CD14-positive monocyte (primary cell): ENCODE measurements around the gene CRYBG3. TPM values are rescaled to one million over a fixed set of nuclear protein-coding genes. Genes with fewer than 3 reads are reported as not detected.

ENCODE experiments used
- DNase-seq, 3 donors: peaks; one replicate each; pipeline ENCODE4 v3.0.0-alpha.2; 2011 to 2022
- H2AFZ ChIP-seq: 2 replicates; pipeline ENCODE4 v1.6.0; 2012; ENCODE audit warnings: mild to moderate bottlenecking, low read depth, low read length, inconsistent platforms; ENCODE audit not compliant: insufficient read depth, poor library complexity, severe bottlenecking
- H3K27ac ChIP-seq, 2 donors: 1 replicate in 1 of 2; 2 replicates in 1 of 2; pipeline ENCODE4 v1.5.1; 2012 to 2013; ENCODE audit warnings: low read length in 2 of 2, control low read depth in 1 of 2, inconsistent platforms in 1 of 2, low read depth in 1 of 2, mild to moderate bottlenecking in 1 of 2
- H3K27me3 ChIP-seq, 2 donors: one replicate each; pipeline versions ENCODE4 v1.6.0 to v1.6.1; 2011 to 2013; ENCODE audit warnings: low read length in 2 of 2; ENCODE audit not compliant: control insufficient read depth in 2 of 2, insufficient read depth in 2 of 2
- H3K36me3 ChIP-seq, 2 donors: replicated peaks in 1 of 2; 1 replicate in 1 of 2; 2 replicates in 1 of 2; pipeline versions ENCODE4 v1.5.1 to v1.6.1; 2012 to 2013; ENCODE audit warnings: low read length in 2 of 2, control low read depth in 1 of 2, inconsistent platforms in 1 of 2, mild to moderate bottlenecking in 1 of 2; ENCODE audit not compliant: insufficient read depth in 2 of 2, control insufficient read depth in 1 of 2
- H3K4me1 ChIP-seq, 2 donors: 1 replicate in 1 of 2; 2 replicates in 1 of 2; pipeline versions ENCODE4 v1.5.1 to v1.6.1; 2012 to 2013; ENCODE audit warnings: low read length in 2 of 2, control low read depth in 1 of 2, inconsistent platforms in 1 of 2, mild to moderate bottlenecking in 1 of 2, moderate library complexity in 1 of 2; ENCODE audit not compliant: insufficient read depth in 2 of 2, control insufficient read depth in 1 of 2
- H3K4me2 ChIP-seq: replicated peaks from 2 replicates; pipeline ENCODE3; 2012; ENCODE audit warnings: low read length, moderate library complexity, mild to moderate bottlenecking; ENCODE audit not compliant: poor library complexity, severe bottlenecking; ENCODE audit errors: extremely low read depth
- H3K4me3 ChIP-seq, 3 experiments: fragments of 200-600 bp in 1 of 3; sonication (generic) in 1 of 3; replicated peaks in 1 of 3; 1 replicate in 2 of 3; 2 replicates in 1 of 3; pipeline ENCODE4 v1.5.1; 2011 to 2013; ENCODE audit warnings: low read length in 3 of 3, mild to moderate bottlenecking in 3 of 3, control low read depth in 2 of 3, low read depth in 2 of 3, inconsistent platforms in 1 of 3, moderate library complexity in 1 of 3
- H3K79me2 ChIP-seq: 2 replicates; pipeline ENCODE4 v1.6.0; 2012; ENCODE audit warnings: mild to moderate bottlenecking, control low read depth, inconsistent platforms, low read length, moderate library complexity; ENCODE audit not compliant: insufficient read depth
- H3K9ac ChIP-seq: 2 replicates; pipeline ENCODE4 v1.6.0; 2017; ENCODE audit warnings: low read length, mild to moderate bottlenecking; ENCODE audit not compliant: insufficient read depth, poor library complexity, severe bottlenecking
- H3K9me3 ChIP-seq, 2 donors: replicated peaks in 1 of 2; 1 replicate in 1 of 2; 2 replicates in 1 of 2; pipeline versions ENCODE4 v1.5.1 to v1.6.1; 2012 to 2013; ENCODE audit warnings: low read length in 2 of 2, control low read depth in 1 of 2; ENCODE audit not compliant: control insufficient read depth in 1 of 2, insufficient read depth in 1 of 2
- H4K20me1 ChIP-seq: 2 replicates; pipeline ENCODE4 v1.6.0; 2012; ENCODE audit warnings: mild to moderate bottlenecking, low read length, control low read depth, moderate library complexity; ENCODE audit not compliant: insufficient read depth
- H3K27ac Mint-ChIP-seq, 7 donors: one replicate each; pipeline ENCODE4 v1.8.0; 2020; ENCODE audit warnings: mild to moderate bottlenecking in 7 of 7, mixed read lengths in 7 of 7, moderate library complexity in 6 of 7, inconsistent platforms in 2 of 7
- H3K27me3 Mint-ChIP-seq, 3 donors: one replicate each; pipeline ENCODE4 v1.8.0; 2021 to 2022; ENCODE audit warnings: low read depth in 3 of 3, mild to moderate bottlenecking in 3 of 3, mixed read lengths in 3 of 3, moderate library complexity in 3 of 3, inconsistent platforms in 1 of 3
- H3K36me3 Mint-ChIP-seq, 2 donors: one replicate each; pipeline ENCODE4 v1.8.0; 2020; ENCODE audit warnings: mixed read lengths in 2 of 2, inconsistent platforms in 1 of 2, mild to moderate bottlenecking in 1 of 2
- H3K4me1 Mint-ChIP-seq: one replicate; pipeline ENCODE4 v1.8.0; 2020; ENCODE audit warnings: mild to moderate bottlenecking, mixed read lengths
- H3K4me3 Mint-ChIP-seq, 2 donors: one replicate each; pipeline ENCODE4 v1.8.0; 2020; ENCODE audit warnings: mild to moderate bottlenecking in 2 of 2, mixed read lengths in 2 of 2, moderate library complexity in 1 of 2
- H3K9me3 Mint-ChIP-seq, 7 donors: one replicate each; pipeline ENCODE4 v1.8.0; 2020 to 2022; ENCODE audit warnings: mixed read lengths in 7 of 7, mild to moderate bottlenecking in 6 of 7, moderate library complexity in 6 of 7, inconsistent platforms in 2 of 7
- WGBS: methylation state at CpG from one replicate; pipeline ENCODE4 v1.1.5; 2013; ENCODE audit warnings: missing lambda C conversion rate; ENCODE audit not compliant: insufficient coverage; 5-methylcytosine and 5-hydroxymethylcytosine counted together
- intact Hi-C, 2 donors: fragments of 100-400 bp; cut with micrococcal nuclease; formaldehyde crosslinking; loops; one replicate each; pipeline versions ENCODE4 v1.15.0 to v1.15.1; 2023
- polyA plus RNA-seq, 3 donors: library from polyadenylated mRNA; depleted of rRNA in 1 of 3; unstranded in 2 of 3; stranded (reverse) in 1 of 3; fragments of 300-500 nt in 2 of 3; fragments of >200 nt in 1 of 3; fragmentation: Illumina TruSeq in 2 of 3; gene quantifications; 1 replicate in 2 of 3; 2 replicates in 1 of 3; pipeline ENCODE4 v1.2.3, GENCODE V29; 2012 to 2021
- TF ChIP-seq, protein P1 (sequence below): fragments of 200-600 bp; IDR thresholded peaks from one replicate; pipeline ENCODE4 v1.8.0; 2022; ENCODE audit warnings: antibody characterized with exemption, mild to moderate bottlenecking

CRYBG3 gene
- polyA plus RNA-seq, 3 donors = 2.3 to 6.8 (median 5.3) TPM

DNA sequence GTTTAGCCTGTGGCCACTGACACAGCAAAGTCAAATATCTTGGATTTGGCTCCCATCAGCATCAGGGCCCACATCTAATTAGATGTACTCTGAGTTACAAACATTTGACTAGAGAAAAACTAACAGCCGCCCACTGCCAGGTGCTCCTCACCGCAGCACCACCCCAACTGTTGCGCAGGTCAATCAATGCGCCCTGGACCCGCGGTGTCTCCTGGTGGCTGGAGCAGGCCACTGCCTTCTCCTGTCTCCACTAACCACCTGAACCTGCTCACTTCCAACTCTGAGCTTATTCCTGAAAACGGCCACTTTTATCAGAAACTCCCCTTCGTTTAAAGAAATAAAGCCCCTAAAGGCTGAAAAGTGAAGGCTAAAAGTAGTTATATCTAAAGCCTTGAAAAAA, 146.2 kb downstream of the CRYBG3 start:
- peaks cover 31% of the 10 kb centered on the region for H3K4me1 Mint-ChIP-seq
- no peaks in the 10 kb centered on the region for H3K9me3 Mint-ChIP-seq
- Histone ChIP-seq H3K4me1 (peaks cover 17 to 21% of the 10 kb centered on the region in 2 donors), H3K4me3 (no peak overlapping the region), H3K4me2 (no peak overlapping the region), H3K27me3 (no peaks in the 10 kb centered on the region), H3K27ac (no peak overlapping the region), H3K9me3 (no peaks in the 10 kb centered on the region), H3K9ac (no peak overlapping the region), H3K79me2 (peaks cover 30% of the 10 kb centered on the region), H2AFZ (no peak overlapping the region), H4K20me1 (peaks cover 27% of the 10 kb centered on the region), H3K36me3 (peaks cover 19 to 33% of the 10 kb centered on the region in 2 donors)
- H3K27ac Mint-ChIP-seq = no peak overlapping the region
- peaks cover 17 to 27% of the 10 kb centered on the region in 2 donors for H3K36me3 Mint-ChIP-seq
- intact Hi-C loops = no loop called here
- DNase-seq = no peak
- WGBS = 100% methylated on average over 3 of the region's 8 CpGs
- no peaks in the 10 kb centered on the region for H3K27me3 Mint-ChIP-seq
- H3K4me3 Mint-ChIP-seq = no peak overlapping the region
- TF ChIP-seq, protein P1, sequence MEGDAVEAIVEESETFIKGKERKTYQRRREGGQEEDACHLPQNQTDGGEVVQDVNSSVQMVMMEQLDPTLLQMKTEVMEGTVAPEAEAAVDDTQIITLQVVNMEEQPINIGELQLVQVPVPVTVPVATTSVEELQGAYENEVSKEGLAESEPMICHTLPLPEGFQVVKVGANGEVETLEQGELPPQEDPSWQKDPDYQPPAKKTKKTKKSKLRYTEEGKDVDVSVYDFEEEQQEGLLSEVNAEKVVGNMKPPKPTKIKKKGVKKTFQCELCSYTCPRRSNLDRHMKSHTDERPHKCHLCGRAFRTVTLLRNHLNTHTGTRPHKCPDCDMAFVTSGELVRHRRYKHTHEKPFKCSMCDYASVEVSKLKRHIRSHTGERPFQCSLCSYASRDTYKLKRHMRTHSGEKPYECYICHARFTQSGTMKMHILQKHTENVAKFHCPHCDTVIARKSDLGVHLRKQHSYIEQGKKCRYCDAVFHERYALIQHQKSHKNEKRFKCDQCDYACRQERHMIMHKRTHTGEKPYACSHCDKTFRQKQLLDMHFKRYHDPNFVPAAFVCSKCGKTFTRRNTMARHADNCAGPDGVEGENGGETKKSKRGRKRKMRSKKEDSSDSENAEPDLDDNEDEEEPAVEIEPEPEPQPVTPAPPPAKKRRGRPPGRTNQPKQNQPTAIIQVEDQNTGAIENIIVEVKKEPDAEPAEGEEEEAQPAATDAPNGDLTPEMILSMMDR = no peak

DNA sequence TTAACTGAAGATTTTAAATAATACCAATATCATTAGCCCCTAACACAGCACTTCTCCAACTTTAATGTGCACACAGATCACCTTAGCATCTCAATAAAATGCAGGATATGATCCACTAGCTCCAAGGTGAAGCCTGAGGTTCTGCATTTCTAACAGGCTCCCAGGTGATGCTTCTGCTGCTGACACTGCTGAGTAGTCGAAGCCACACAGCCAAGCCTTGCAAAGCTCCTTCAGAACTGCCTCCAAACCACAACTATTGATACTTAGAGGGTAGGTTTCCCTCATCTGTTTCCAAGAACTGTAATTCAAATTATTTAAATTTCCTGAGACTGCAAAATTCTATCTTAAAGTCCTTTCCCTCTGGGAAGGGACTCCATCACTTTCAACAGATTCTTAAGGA, 146.6 kb downstream of the CRYBG3 start:
- Histone ChIP-seq H3K27me3 (no peaks in the 10 kb centered on the region), H3K36me3 (peaks cover 19 to 30% of the 10 kb centered on the region in 2 donors), H3K4me3 (no peak overlapping the region), H3K79me2 (peaks cover 30% of the 10 kb centered on the region), H3K4me2 (no peak overlapping the region), H3K27ac (no peak overlapping the region), H3K4me1 (peaks cover 19 to 25% of the 10 kb centered on the region in 2 donors), H2AFZ (no peak overlapping the region), H4K20me1 (peaks cover 23% of the 10 kb centered on the region), H3K9me3 (no peaks in the 10 kb centered on the region), H3K9ac (no peak overlapping the region)
- Mint-ChIP-seq H3K4me1 (peaks cover 33% of the 10 kb centered on the region), H3K27ac (no peak overlapping the region), H3K4me3 (no peak overlapping the region), H3K9me3 (no peaks in the 10 kb centered on the region), H3K36me3 (peaks cover 17 to 27% of the 10 kb centered on the region in 2 donors), H3K27me3 (no peaks in the 10 kb centered on the region)
- WGBS = no CpG with 5 or more reads among the region's 1 CpG
- TF ChIP-seq, protein P1 = no peak
- DNase-seq = no peak
- intact Hi-C loops = no loop called here
